Mucosa of stomach (tissue), 1 donor: Measurements from ENCODE around the gene TNFAIP8L2.
"Not testable (repeated sequence)": the region's sequence is repeated elsewhere in the genome, so short reads cannot be mapped to it uniquely, and the experiment has no call there.

Experiments
- H3K27me3 ChIP-seq: one replicate; pipeline ENCODE4 v1.7.0; 2013; ENCODE audit warnings: mild to moderate bottlenecking, low read length; ENCODE audit not compliant: control insufficient read depth, insufficient read depth
- H3K36me3 ChIP-seq: one replicate; pipeline ENCODE4 v1.7.0; 2013; ENCODE audit warnings: low read length; ENCODE audit not compliant: control insufficient read depth, insufficient read depth
- H3K4me1 ChIP-seq: one replicate; pipeline ENCODE4 v1.7.0; 2013; ENCODE audit warnings: mild to moderate bottlenecking, low read length; ENCODE audit not compliant: control insufficient read depth, insufficient read depth
- H3K4me3 ChIP-seq: one replicate; pipeline ENCODE4 v1.7.0; 2013; ENCODE audit warnings: low read length
- H3K9ac ChIP-seq: one replicate; pipeline ENCODE4 v1.7.0; 2013; ENCODE audit warnings: mild to moderate bottlenecking, low read length, moderate library complexity
- H3K9me3 ChIP-seq: one replicate; pipeline ENCODE4 v1.7.0; 2013; ENCODE audit warnings: mild to moderate bottlenecking, low read length, moderate library complexity; ENCODE audit not compliant: control insufficient read depth
- donor health status: Pancreatic carcinoma.

Gene TNFAIP8L2

GRCh38 chr1:151196292-151196800, 39.9 kb downstream of the TNFAIP8L2 start:
- Histone ChIP-seq H3K9ac (peak overlapping the region; percentile 61), H3K9me3 (no peaks in the 10 kb centered on the region), H3K36me3 (no peaks in the 10 kb centered on the region), H3K4me1 (peaks cover 17% of the 10 kb centered on the region), H3K4me3 (no peak overlapping the region), H3K27me3 (no peaks in the 10 kb centered on the region)

GRCh38 chr1:151197863-151198253, 41.4 kb downstream of the TNFAIP8L2 start:
- H3K36me3 ChIP-seq, result no peaks in the 10 kb centered on the region
- no peaks in the 10 kb centered on the region for H3K9me3 ChIP-seq
- peak overlapping the region; percentile 98 for H3K9ac ChIP-seq
- peak overlapping the region; percentile 100 for H3K4me3 ChIP-seq
- no peaks in the 10 kb centered on the region for H3K27me3 ChIP-seq
- H3K4me1 ChIP-seq, result peaks cover 17% of the 10 kb centered on the region

- Histone ChIP-seq H3K9me3 (no peaks in the 10 kb centered on the region), H3K4me1 (peaks cover 17% of the 10 kb centered on the region), H3K27me3 (no peaks in the 10 kb centered on the region), H3K36me3 (no peaks in the 10 kb centered on the region), H3K4me3 (peak within 1 kb of the TSS; percentile 100), H3K9ac (peak within 1 kb of the TSS; percentile 98)
Observed at GRCh38 chr1:151198254-151199127, 42.0 kb downstream of the TNFAIP8L2 start, which contains the start of gene PIP5K1A. Gene PIP5K1A (plus strand): TSS chr1:151198552. CDS start chr1:151198997, 445 bp downstream.

- Histone ChIP-seq H3K9ac (peak overlapping the region; percentile 98), H3K4me3 (peak overlapping the region; percentile 100), H3K4me1 (peaks cover 17% of the 10 kb centered on the region)
Observed at GRCh38 chr1:151199873-151200581, 43.6 kb downstream of the TNFAIP8L2 start.

GRCh38 chr1:151205381-151205965, 49.0 kb downstream of the TNFAIP8L2 start:
- H3K36me3 ChIP-seq, H3K9me3 ChIP-seq, H3K27me3 ChIP-seq, H3K4me3 ChIP-seq, H3K4me1 ChIP-seq, H3K9ac ChIP-seq: not testable (repeated sequence)

More at GRCh38 chr1:151199873-151200581, 43.6 kb downstream of the TNFAIP8L2 start:
- H3K36me3 ChIP-seq, result no peaks in the 10 kb centered on the region
- H3K9me3 ChIP-seq, result no peaks in the 10 kb centered on the region
- no peaks in the 10 kb centered on the region for H3K27me3 ChIP-seq
